Measurements from ENCODE around the gene IKZF2. TPM values are rescaled to one million over a fixed set of nuclear protein-coding genes. Genes with fewer than 3 reads are reported as not detected.

The IKZF2 gene
- total RNA-seq, 1 experiment from 2014 or later, result 0.44 TPM

GRCh38 chr2:213167271-213167930, 16.0 kb upstream of the IKZF2 start:
- intact Hi-C loops (cut with micrococcal nuclease; ENCODE audit: unreplicated experiment), result no loop called here
- in situ Hi-C loops (cut with HindIII; ENCODE audit: low pct_unique_long_range_greater_than_20kb, low sequenced_read_pairs), result no loop called here
- Histone ChIP-seq H3K36me3 (ENCODE audit: control insufficient read depth, insufficient read depth, low read length) (no peaks in the 10 kb centered on the region), H3K4me1 (ENCODE audit: control insufficient read depth, insufficient read depth, low read length) (no peaks in the 10 kb centered on the region), H3K27me3 (ENCODE audit: control insufficient read depth, insufficient read depth, low read length) (no peaks in the 10 kb centered on the region), H3K27ac (ENCODE audit: low read length) (no peak overlapping the region), H3K4me3 (ENCODE audit: low read depth in 2 of 2, low read length in 2 of 2) (no peak overlapping the region), H3K9me3 (ENCODE audit: control insufficient read depth, insufficient read depth, low read depth, low read length) (no peaks in the 10 kb centered on the region)
- ATAC-seq, result no peak
- POLR2A ChIA-PET, result interaction anchor here (0.6 kb wide), 1 partner anchor 695 kb away, joined by 3 read pairs; no protein-coding TSS in a partner anchor
- TF ChIP-seq REST (IDR thresholded peaks at IDR 0.05; ENCODE audit: insufficient read depth in 1 of 2, low read depth in 2 of 2, low read length in 1 of 2) (no peak), POLR2AphosphoS5 (IDR thresholded peaks at IDR 0.05; ENCODE audit: low read depth, low read length) (no peak)
- CTCF ChIA-PET, result no interaction called here
- DNase-seq (ENCODE audit: low read depth, low spot score), result no peak
- BruUV-seq (replicated peaks), result no TSS peak

- Histone ChIP-seq H3K9me3 (ENCODE audit: control insufficient read depth, insufficient read depth, low read depth, low read length) (no peaks in the 10 kb centered on the region), H3K4me3 (ENCODE audit: low read depth in 2 of 2, low read length in 2 of 2) (no peak overlapping the region), H3K27me3 (ENCODE audit: control insufficient read depth, insufficient read depth, low read length) (no peaks in the 10 kb centered on the region), H3K4me1 (ENCODE audit: control insufficient read depth, insufficient read depth, low read length) (no peaks in the 10 kb centered on the region), H3K27ac (ENCODE audit: low read length) (no peak overlapping the region), H3K36me3 (ENCODE audit: control insufficient read depth, insufficient read depth, low read length) (no peaks in the 10 kb centered on the region)
- intact Hi-C loops (cut with micrococcal nuclease; ENCODE audit: unreplicated experiment) (no loop called here), in situ Hi-C loops (cut with HindIII; ENCODE audit: low pct_unique_long_range_greater_than_20kb, low sequenced_read_pairs) (no loop called here)
- ATAC-seq, result no peak
- DNase-seq (ENCODE audit: low read depth, low spot score), result no peak
- no peak for TF ChIP-seq CTCF (IDR thresholded peaks at IDR 0.05)
- TF ChIP-seq POLR2AphosphoS5 (IDR thresholded peaks at IDR 0.05; ENCODE audit: low read depth, low read length), result no peak
- TF ChIP-seq SIN3A (IDR thresholded peaks at IDR 0.05; ENCODE audit: borderline replicate concordance, insufficient read depth, low read depth, low read length), result no peak
- TF ChIP-seq REST (IDR thresholded peaks at IDR 0.05; ENCODE audit: insufficient read depth in 1 of 2, low read depth in 2 of 2, low read length in 1 of 2), result no peak
- TF ChIP-seq TCF7L2 (IDR thresholded peaks at IDR 0.05; ENCODE audit: low read depth, low read length), result no peak
- POLR2A ChIA-PET, result no interaction called here
- no TSS peak for BruUV-seq (replicated peaks)
- CTCF ChIA-PET, result no interaction called here
These were observed 14.7 kb upstream of the IKZF2 start for GRCh38 chr2:213166109-213166508.
